ENCODE measurements around the gene NEGR1. TPM values are rescaled to one million over a fixed set of nuclear protein-coding genes. Genes with fewer than 3 reads are reported as not detected.

NEGR1 gene
- total RNA-seq, 1 donor from 2014 or later, result 0.26 TPM

GRCh38 chr1:71869326-71869725 lies 413.0 kb downstream of the NEGR1 start:
- no peak overlapping the region for H3K4me3 ChIP-seq (ENCODE audit: low read depth, low read length)
- FAIRE-seq, result no peak
- DNase-seq (ENCODE audit: low read depth), result no peak
- H3K27me3 ChIP-seq (ENCODE audit: control insufficient read depth, insufficient read depth, low read length), result no peaks in the 10 kb centered on the region
- H3K36me3 ChIP-seq (ENCODE audit: control insufficient read depth, insufficient read depth, low read length), result no peaks in the 10 kb centered on the region
- TF ChIP-seq CTCF (IDR thresholded peaks at IDR 0.05; ENCODE audit: insufficient read depth, low read length, severe bottlenecking), result no peak

- FAIRE-seq, result no peak
- Histone ChIP-seq H3K4me3 (ENCODE audit: low read depth, low read length) (no peak overlapping the region), H3K36me3 (ENCODE audit: control insufficient read depth, insufficient read depth, low read length) (no peaks in the 10 kb centered on the region), H3K27me3 (ENCODE audit: control insufficient read depth, insufficient read depth, low read length) (no peaks in the 10 kb centered on the region)
- TF ChIP-seq CTCF (IDR thresholded peaks at IDR 0.05; ENCODE audit: insufficient read depth, low read length, severe bottlenecking), result no peak
- no peak for DNase-seq (ENCODE audit: low read depth)
Measured at GRCh38 chr1:71862756-71863155, 419.6 kb downstream of the NEGR1 start.

- FAIRE-seq, result no peak
- Histone ChIP-seq H3K4me3 (ENCODE audit: low read depth, low read length) (no peak overlapping the region), H3K36me3 (ENCODE audit: control insufficient read depth, insufficient read depth, low read length) (no peaks in the 10 kb centered on the region), H3K27me3 (ENCODE audit: control insufficient read depth, insufficient read depth, low read length) (no peaks in the 10 kb centered on the region)
- DNase-seq (ENCODE audit: low read depth), result peak; percentile 91
- TF ChIP-seq CTCF (IDR thresholded peaks at IDR 0.05; ENCODE audit: insufficient read depth, low read length, severe bottlenecking), result no peak
Measured at GRCh38 chr1:71861022-71861421, 421.3 kb downstream of the NEGR1 start.

GRCh38 chr1:71859806-71860205 lies 422.5 kb downstream of the NEGR1 start:
- TF ChIP-seq CTCF (IDR thresholded peaks at IDR 0.05; ENCODE audit: insufficient read depth, low read length, severe bottlenecking), result no peak
- H3K36me3 ChIP-seq (ENCODE audit: control insufficient read depth, insufficient read depth, low read length), result no peaks in the 10 kb centered on the region
- no peak overlapping the region for H3K4me3 ChIP-seq (ENCODE audit: low read depth, low read length)
- FAIRE-seq (no peak), DNase-seq (ENCODE audit: low read depth) (no peak)
- H3K27me3 ChIP-seq (ENCODE audit: control insufficient read depth, insufficient read depth, low read length), result no peaks in the 10 kb centered on the region

GRCh38 chr1:71857862-71858261 lies 424.5 kb downstream of the NEGR1 start:
- Histone ChIP-seq H3K27me3 (ENCODE audit: control insufficient read depth, insufficient read depth, low read length) (no peaks in the 10 kb centered on the region), H3K36me3 (ENCODE audit: control insufficient read depth, insufficient read depth, low read length) (no peaks in the 10 kb centered on the region), H3K4me3 (ENCODE audit: low read depth, low read length) (no peak overlapping the region)
- no peak for DNase-seq (ENCODE audit: low read depth)
- TF ChIP-seq CTCF (IDR thresholded peaks at IDR 0.05; ENCODE audit: insufficient read depth, low read length, severe bottlenecking), result no peak
- no peak for FAIRE-seq

GRCh38 chr1:71853360-71853759 lies 429.0 kb downstream of the NEGR1 start:
- FAIRE-seq (no peak), DNase-seq (ENCODE audit: low read depth) (no peak)
- TF ChIP-seq CTCF (IDR thresholded peaks at IDR 0.05; ENCODE audit: insufficient read depth, low read length, severe bottlenecking), result no peak
- H3K36me3 ChIP-seq (ENCODE audit: control insufficient read depth, insufficient read depth, low read length), result no peaks in the 10 kb centered on the region
- no peak overlapping the region for H3K4me3 ChIP-seq (ENCODE audit: low read depth, low read length)
- no peaks in the 10 kb centered on the region for H3K27me3 ChIP-seq (ENCODE audit: control insufficient read depth, insufficient read depth, low read length)
